T-helper 17 cell (primary cell): Measurements from ENCODE around the gene MEMO1. TPM values are rescaled to one million over a fixed set of nuclear protein-coding genes. Genes with fewer than 3 reads are reported as not detected.
A peak's percentile ranks its signal among the peaks of the same experiment; 100 is the strongest.
"Not testable (repeated sequence)": the region's sequence is repeated elsewhere in the genome, so short reads cannot be mapped to it uniquely, and the experiment has no call there.

ENCODE experiments used
- ATAC-seq: fragments of 150-1000 bp; cut with Tn5 transposase; 2 replicates; pipeline ENCODE4 v1.10.0; 2021; ENCODE audit warnings: mild to moderate bottlenecking, moderate library complexity
- DNase-seq, 3 donors: peaks; one replicate each; pipeline versions ENCODE4 v3.0.0 to v3.0.0-alpha.2; 2020 to 2021
- H3K9me3 ChIP-seq: one replicate; pipeline ENCODE4 v1.7.0; 2013; ENCODE audit warnings: low read length, mild to moderate bottlenecking; ENCODE audit not compliant: control insufficient read depth, poor library complexity, severe bottlenecking
- H3K27ac Mint-ChIP-seq: one replicate; pipeline ENCODE4 v1.8.0; 2022; ENCODE audit warnings: mild to moderate bottlenecking, moderate library complexity, mixed read lengths
- H3K27me3 Mint-ChIP-seq: one replicate; pipeline ENCODE4 v1.8.0; 2022; ENCODE audit warnings: mixed read lengths
- H3K36me3 Mint-ChIP-seq: one replicate; pipeline ENCODE4 v1.8.0; 2022; ENCODE audit warnings: low read depth, mixed read lengths
- H3K4me1 Mint-ChIP-seq: one replicate; pipeline ENCODE4 v1.8.0; 2022; ENCODE audit warnings: mild to moderate bottlenecking, mixed read lengths
- H3K4me3 Mint-ChIP-seq: one replicate; pipeline ENCODE4 v1.8.0; 2022; ENCODE audit warnings: mild to moderate bottlenecking, moderate library complexity, mixed read lengths
- total RNA-seq, 4 donors: library from RNA in 2 of 4; stranded (reverse) in 2 of 4; gene quantifications; one replicate each; pipeline ENCODE4 v1.2.3 and lab custom pipeline; 2022 to 2026

Gene MEMO1
- total RNA-seq, 2 donors from 2014 or later, result 41.7 to 47.5 TPM

GRCh38 chr2:31987454-31988220 is 23.2 kb downstream of the MEMO1 start:
- no peak for DNase-seq
- peak overlapping the region; percentile 47 for H3K27ac Mint-ChIP-seq
- no peak for ATAC-seq
- H3K4me1 Mint-ChIP-seq, result peaks cover 22% of the 10 kb centered on the region
- peaks cover 2% of the 10 kb centered on the region for H3K36me3 Mint-ChIP-seq
- H3K4me3 Mint-ChIP-seq, result peak overlapping the region; percentile 39
- H3K27me3 Mint-ChIP-seq, result no peaks in the 10 kb centered on the region
- no peaks in the 10 kb centered on the region for H3K9me3 ChIP-seq

- Mint-ChIP-seq H3K36me3 (peaks cover 2% of the 10 kb centered on the region), H3K4me3 (no peak overlapping the region), H3K27ac (peak overlapping the region; percentile 41), H3K4me1 (peaks cover 18% of the 10 kb centered on the region), H3K27me3 (no peaks in the 10 kb centered on the region)
- no peak for ATAC-seq
- no peak for DNase-seq
- no peaks in the 10 kb centered on the region for H3K9me3 ChIP-seq
Measured at GRCh38 chr2:31986906-31987305, 23.9 kb downstream of the MEMO1 start.

- peaks cover 27% of the 10 kb centered on the region for H3K4me1 Mint-ChIP-seq
- no peak overlapping the region for H3K27ac Mint-ChIP-seq
- no peak for DNase-seq
- H3K36me3 Mint-ChIP-seq, result peaks cover 2% of the 10 kb centered on the region
- H3K27me3 Mint-ChIP-seq, result no peaks in the 10 kb centered on the region
- H3K9me3 ChIP-seq, result no peaks in the 10 kb centered on the region
- H3K4me3 Mint-ChIP-seq, result no peak overlapping the region
- no peak for ATAC-seq
Measured at GRCh38 chr2:31983762-31984467, 26.9 kb downstream of the MEMO1 start.

GRCh38 chr2:31980674-31981356 is 30.0 kb downstream of the MEMO1 start:
- DNase-seq, result no peak
- ATAC-seq, result peak; percentile 90
- Mint-ChIP-seq H3K27me3 (no peaks in the 10 kb centered on the region), H3K36me3 (peaks cover 2% of the 10 kb centered on the region), H3K4me3 (no peak overlapping the region), H3K4me1 (peaks cover 24% of the 10 kb centered on the region), H3K27ac (peak overlapping the region; percentile 88)
- H3K9me3 ChIP-seq, result no peaks in the 10 kb centered on the region

GRCh38 chr2:31979956-31980355 is 30.9 kb downstream of the MEMO1 start:
- H3K36me3 Mint-ChIP-seq, result peaks cover 2% of the 10 kb centered on the region
- no peak for ATAC-seq
- H3K9me3 ChIP-seq, result no peaks in the 10 kb centered on the region
- H3K27ac Mint-ChIP-seq, result no peak overlapping the region
- H3K4me1 Mint-ChIP-seq, result peaks cover 25% of the 10 kb centered on the region
- H3K4me3 Mint-ChIP-seq, result no peak overlapping the region
- H3K27me3 Mint-ChIP-seq, result no peaks in the 10 kb centered on the region
- no peak for DNase-seq

GRCh38 chr2:31979018-31979417 is 31.8 kb downstream of the MEMO1 start:
- no peak for DNase-seq
- Mint-ChIP-seq H3K4me3 (no peak overlapping the region), H3K27me3 (no peaks in the 10 kb centered on the region), H3K4me1 (peaks cover 26% of the 10 kb centered on the region), H3K27ac (no peak overlapping the region), H3K36me3 (no peaks in the 10 kb centered on the region)
- no peaks in the 10 kb centered on the region for H3K9me3 ChIP-seq
- ATAC-seq, result no peak

GRCh38 chr2:31978436-31978835 is 32.4 kb downstream of the MEMO1 start:
- Mint-ChIP-seq H3K27me3 (no peaks in the 10 kb centered on the region), H3K36me3 (no peaks in the 10 kb centered on the region), H3K4me1 (peaks cover 25% of the 10 kb centered on the region), H3K27ac (no peak overlapping the region), H3K4me3 (no peak overlapping the region)
- DNase-seq (no peak), ATAC-seq (no peak)
- no peaks in the 10 kb centered on the region for H3K9me3 ChIP-seq

GRCh38 chr2:31973665-31974064 is 37.1 kb downstream of the MEMO1 start:
- Mint-ChIP-seq H3K27me3 (no peaks in the 10 kb centered on the region), H3K4me1 (peaks cover 16% of the 10 kb centered on the region), H3K27ac (peak overlapping the region; percentile 51), H3K36me3 (no peaks in the 10 kb centered on the region), H3K4me3 (no peak overlapping the region)
- DNase-seq (no peak), ATAC-seq (no peak)
- no peaks in the 10 kb centered on the region for H3K9me3 ChIP-seq

GRCh38 chr2:31972059-31972458 is 38.7 kb downstream of the MEMO1 start:
- H3K36me3 Mint-ChIP-seq, result no peaks in the 10 kb centered on the region
- DNase-seq (no peak), ATAC-seq (no peak)
- H3K27me3 Mint-ChIP-seq, result no peaks in the 10 kb centered on the region
- no peaks in the 10 kb centered on the region for H3K9me3 ChIP-seq
- H3K4me3 Mint-ChIP-seq, result no peak overlapping the region
- peaks cover 19% of the 10 kb centered on the region for H3K4me1 Mint-ChIP-seq
- H3K27ac Mint-ChIP-seq, result no peak overlapping the region

GRCh38 chr2:31969178-31969577 is 41.6 kb downstream of the MEMO1 start:
- Mint-ChIP-seq H3K4me3 (no peak overlapping the region), H3K27me3 (no peaks in the 10 kb centered on the region), H3K36me3 (no peaks in the 10 kb centered on the region), H3K27ac (no peak overlapping the region), H3K4me1 (peaks cover 22% of the 10 kb centered on the region)
- DNase-seq (no peak), ATAC-seq (no peak)
- no peaks in the 10 kb centered on the region for H3K9me3 ChIP-seq

GRCh38 chr2:31967790-31968189 is 43.0 kb downstream of the MEMO1 start:
- H3K36me3 Mint-ChIP-seq, result no peaks in the 10 kb centered on the region
- peaks cover 22% of the 10 kb centered on the region for H3K4me1 Mint-ChIP-seq
- no peak overlapping the region for H3K4me3 Mint-ChIP-seq
- no peak for ATAC-seq
- no peaks in the 10 kb centered on the region for H3K27me3 Mint-ChIP-seq
- H3K27ac Mint-ChIP-seq, result no peak overlapping the region
- no peak for DNase-seq
- no peaks in the 10 kb centered on the region for H3K9me3 ChIP-seq

- not testable (repeated sequence) for H3K9me3 ChIP-seq, H3K4me3 Mint-ChIP-seq, H3K27ac Mint-ChIP-seq, H3K36me3 Mint-ChIP-seq, ATAC-seq, DNase-seq, H3K27me3 Mint-ChIP-seq
- H3K4me1 Mint-ChIP-seq, result peaks cover 28% of the 10 kb centered on the region
Measured at GRCh38 chr2:31966402-31966801, 44.4 kb downstream of the MEMO1 start.

GRCh38 chr2:31965094-31965493 is 45.7 kb downstream of the MEMO1 start:
- ATAC-seq, result no peak
- DNase-seq, result no peak
- Mint-ChIP-seq H3K36me3 (no peaks in the 10 kb centered on the region), H3K27ac (peak overlapping the region; percentile 67), H3K4me1 (peaks cover 28% of the 10 kb centered on the region), H3K27me3 (no peaks in the 10 kb centered on the region), H3K4me3 (no peak overlapping the region)
- H3K9me3 ChIP-seq, result no peaks in the 10 kb centered on the region
